GM12892 (cell line): ENCODE measurements around the gene NDUFAF8.

Source experiments
- POLR2A ChIP-seq: IDR thresholded peaks from 2 replicates; pipeline ENCODE4 v1.6.1; 2011; ENCODE audit warnings: low read depth, low read length, control low read depth
- POLR2AphosphoS5 ChIP-seq: IDR thresholded peaks from 2 replicates; pipeline ENCODE4 v1.6.1; 2011; ENCODE audit warnings: low read depth, low read length, control low read depth
- TAF1 ChIP-seq: IDR thresholded peaks from 2 replicates; pipeline ENCODE4 v1.6.1; 2011; ENCODE audit warnings: low read depth, mild to moderate bottlenecking, control low read depth, low read length, borderline replicate concordance

DNA sequence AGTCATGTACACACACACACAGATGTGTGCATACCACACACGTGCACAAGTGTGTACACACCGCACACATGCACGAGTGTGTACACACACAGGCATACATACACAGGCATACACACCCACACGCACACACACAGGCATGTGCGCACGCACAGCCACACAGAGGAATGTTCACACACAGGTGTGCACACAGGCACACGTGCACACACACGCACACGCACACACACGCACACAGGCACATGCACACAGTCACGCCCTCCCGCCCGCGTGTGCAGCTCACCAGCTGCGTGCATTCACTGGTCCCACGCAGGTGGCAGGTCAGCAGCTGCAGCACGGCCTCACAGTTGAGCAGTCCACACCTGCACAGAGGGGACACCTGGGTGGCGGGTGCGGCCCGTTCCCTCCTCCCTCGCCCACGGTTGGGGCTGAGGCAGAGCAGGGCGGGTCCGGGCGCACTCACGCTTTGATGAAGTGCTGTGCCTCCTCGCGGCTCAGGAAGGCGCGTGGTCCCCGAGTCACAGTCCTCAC is 7.9 kb upstream of the NDUFAF8 start:
- TF ChIP-seq TAF1 (no peak), POLR2A (no peak), POLR2AphosphoS5 (no peak)
